H1 (cell line): ENCODE measurements around the gene SFT2D1.

Experiments
- CBX8 ChIP-seq: fragments of 300-800, 300-1000 bp; sonication (generic); IDR thresholded peaks from 2 replicates; pipeline ENCODE4 v1.7.1; 2016; ENCODE audit warnings: low read depth, low read length, borderline replicate concordance
- CEBPB ChIP-seq: IDR thresholded peaks from 2 replicates; pipeline ENCODE4 v1.6.1; 2012; ENCODE audit warnings: low read depth, low read length
- EP300 ChIP-seq, 2 experiments: IDR thresholded peaks; 1 replicate in 1 of 2; 2 replicates in 1 of 2; pipeline ENCODE4 v1.6.1; 2011 to 2012; ENCODE audit warnings: low read depth in 2 of 2, low read length in 2 of 2, mild to moderate bottlenecking in 2 of 2, borderline replicate concordance in 1 of 2, inconsistent platforms in 1 of 2, moderate library complexity in 1 of 2
- EZH2 ChIP-seq: fragments of 200-600 bp; sonication (generic); IDR thresholded peaks from 2 replicates; pipeline ENCODE4 v1.7.1; 2012; ENCODE audit warnings: low read depth, mild to moderate bottlenecking, moderate library complexity, low read length, inconsistent platforms; ENCODE audit not compliant: severe bottlenecking
- JUN ChIP-seq: IDR thresholded peaks from 2 replicates; pipeline ENCODE4 v1.6.1; 2011; ENCODE audit warnings: low read depth, mild to moderate bottlenecking, improper control_type of control experiment, low read length
- JUND ChIP-seq: IDR thresholded peaks from 2 replicates; pipeline ENCODE4 v1.6.1; 2011; ENCODE audit warnings: mild to moderate bottlenecking, improper control_type of control experiment, low read length
- PHF8 ChIP-seq: fragments of 200-600 bp; sonication (generic); conservative IDR thresholded peaks from 2 replicates; pipeline ENCODE4 v1.7.1; 2012; ENCODE audit warnings: low read depth, mild to moderate bottlenecking, inconsistent platforms, low read length, moderate library complexity
- POLR2A ChIP-seq, 2 experiments: IDR thresholded peaks; 1 replicate in 1 of 2; 2 replicates in 1 of 2; pipeline ENCODE4 v1.6.1; 2011; ENCODE audit warnings: low read depth in 2 of 2, low read length in 2 of 2, mild to moderate bottlenecking in 2 of 2; ENCODE audit errors: control extremely low read depth in 1 of 2
- POLR2AphosphoS5 ChIP-seq: IDR thresholded peaks from 2 replicates; pipeline ENCODE4 v1.6.1; 2011; ENCODE audit warnings: low read depth, low read length
- RNF2 ChIP-seq: fragments of 200-900, 300-1000 bp; sonication (generic); IDR thresholded peaks from 2 replicates; pipeline ENCODE4 v1.7.1; 2016; ENCODE audit warnings: borderline replicate concordance, low read depth, mild to moderate bottlenecking, antibody characterized with exemption, low read length; ENCODE audit not compliant: poor library complexity, severe bottlenecking; ENCODE audit errors: missing control alignments
- TAF1 ChIP-seq: IDR thresholded peaks from 2 replicates; pipeline ENCODE4 v1.6.1; 2011; ENCODE audit warnings: mild to moderate bottlenecking, low read depth, low read length
- YY1 ChIP-seq: IDR thresholded peaks from 2 replicates; pipeline ENCODE4 v1.6.1; 2011; ENCODE audit warnings: low read depth, mild to moderate bottlenecking, low read length
- TF ChIP-seq, protein P1 (sequence below), 3 experiments: IDR thresholded peaks; 1 replicate in 2 of 3; 2 replicates in 1 of 3; pipeline versions ENCODE4 v1.5.1 to v1.6.1; 2011; ENCODE audit warnings: low read length in 3 of 3, mild to moderate bottlenecking in 3 of 3, inconsistent platforms in 2 of 3, low read depth in 1 of 3, moderate library complexity in 1 of 3; ENCODE audit not compliant: insufficient read depth in 1 of 3; ENCODE audit errors: control extremely low read depth in 1 of 3
- TF ChIP-seq, protein P2 (sequence below): IDR thresholded peaks from 2 replicates; pipeline ENCODE4 v1.6.1; 2011; ENCODE audit warnings: low read depth, mild to moderate bottlenecking, low read length; ENCODE audit not compliant: insufficient read depth

DNA sequence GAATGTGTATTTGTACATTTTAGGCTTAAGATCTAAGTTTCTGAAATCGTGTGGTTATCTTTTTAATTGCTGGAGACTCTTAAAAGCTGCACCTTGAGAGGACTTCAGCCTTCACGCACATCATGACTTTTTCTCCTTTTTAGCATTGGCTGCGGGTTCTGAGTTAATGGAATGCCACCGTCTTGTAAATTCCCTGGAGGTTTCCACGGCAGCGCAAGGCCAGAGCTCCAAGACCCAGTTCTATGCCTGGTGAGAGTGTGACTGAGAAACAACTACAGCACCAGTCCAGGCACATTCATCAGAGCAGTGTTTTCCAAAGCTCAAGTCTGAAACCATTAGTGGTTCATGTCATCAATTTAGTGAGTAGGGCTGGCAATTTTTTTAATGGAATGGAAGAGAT is 57.1 kb downstream of the SFT2D1 start:
- TF ChIP-seq CBX8: no peak
- no peak for TF ChIP-seq RNF2
- TF ChIP-seq, protein P1, sequence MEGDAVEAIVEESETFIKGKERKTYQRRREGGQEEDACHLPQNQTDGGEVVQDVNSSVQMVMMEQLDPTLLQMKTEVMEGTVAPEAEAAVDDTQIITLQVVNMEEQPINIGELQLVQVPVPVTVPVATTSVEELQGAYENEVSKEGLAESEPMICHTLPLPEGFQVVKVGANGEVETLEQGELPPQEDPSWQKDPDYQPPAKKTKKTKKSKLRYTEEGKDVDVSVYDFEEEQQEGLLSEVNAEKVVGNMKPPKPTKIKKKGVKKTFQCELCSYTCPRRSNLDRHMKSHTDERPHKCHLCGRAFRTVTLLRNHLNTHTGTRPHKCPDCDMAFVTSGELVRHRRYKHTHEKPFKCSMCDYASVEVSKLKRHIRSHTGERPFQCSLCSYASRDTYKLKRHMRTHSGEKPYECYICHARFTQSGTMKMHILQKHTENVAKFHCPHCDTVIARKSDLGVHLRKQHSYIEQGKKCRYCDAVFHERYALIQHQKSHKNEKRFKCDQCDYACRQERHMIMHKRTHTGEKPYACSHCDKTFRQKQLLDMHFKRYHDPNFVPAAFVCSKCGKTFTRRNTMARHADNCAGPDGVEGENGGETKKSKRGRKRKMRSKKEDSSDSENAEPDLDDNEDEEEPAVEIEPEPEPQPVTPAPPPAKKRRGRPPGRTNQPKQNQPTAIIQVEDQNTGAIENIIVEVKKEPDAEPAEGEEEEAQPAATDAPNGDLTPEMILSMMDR (IDR thresholded peaks at IDR 0.05; ENCODE audit: control extremely low read depth in 1 of 3, insufficient read depth in 1 of 3, low read depth in 1 of 3, low read length in 3 of 3): no peak
- TF ChIP-seq YY1: no peak
- no peak for TF ChIP-seq CEBPB
- TF ChIP-seq TAF1: no peak
- no peak for TF ChIP-seq JUND
- TF ChIP-seq PHF8: no peak
- no peak for TF ChIP-seq POLR2AphosphoS5
- no peak for TF ChIP-seq EZH2
- TF ChIP-seq POLR2A (IDR thresholded peaks at IDR 0.05; ENCODE audit: control extremely low read depth in 1 of 2, low read depth in 2 of 2, low read length in 2 of 2): no peak
- TF ChIP-seq JUN: no peak
- TF ChIP-seq EP300 (IDR thresholded peaks at IDR 0.05; ENCODE audit: borderline replicate concordance in 1 of 2, low read depth in 2 of 2, low read length in 2 of 2): no peak
- TF ChIP-seq, protein P2, sequence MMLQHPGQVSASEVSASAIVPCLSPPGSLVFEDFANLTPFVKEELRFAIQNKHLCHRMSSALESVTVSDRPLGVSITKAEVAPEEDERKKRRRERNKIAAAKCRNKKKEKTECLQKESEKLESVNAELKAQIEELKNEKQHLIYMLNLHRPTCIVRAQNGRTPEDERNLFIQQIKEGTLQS: no peak
